Glutamatergic neuron (in vitro differentiated cells): Measurements from ENCODE around the gene LMBR1L. TPM values are rescaled to one million over a fixed set of nuclear protein-coding genes. Genes with fewer than 3 reads are reported as not detected.

ENCODE experiments used
- DNase-seq: peaks from one replicate; pipeline ENCODE4 v3.0.0; 2022
- H3K27ac Mint-ChIP-seq: one replicate; pipeline ENCODE4 v1.8.0; 2020; ENCODE audit warnings: mild to moderate bottlenecking, mixed read lengths, inconsistent platforms; ENCODE audit not compliant: unreplicated experiment
- H3K27me3 Mint-ChIP-seq: one replicate; pipeline ENCODE4 v1.8.0; 2020; ENCODE audit warnings: mild to moderate bottlenecking, moderate library complexity, mixed read lengths, inconsistent platforms; ENCODE audit not compliant: unreplicated experiment
- H3K36me3 Mint-ChIP-seq: one replicate; pipeline ENCODE4 v1.8.0; 2020; ENCODE audit warnings: mild to moderate bottlenecking, mixed read lengths, inconsistent platforms; ENCODE audit not compliant: unreplicated experiment
- H3K4me1 Mint-ChIP-seq: one replicate; pipeline ENCODE4 v1.8.0; 2020; ENCODE audit warnings: mild to moderate bottlenecking, low read depth, mixed read lengths, inconsistent platforms; ENCODE audit not compliant: unreplicated experiment
- H3K4me3 Mint-ChIP-seq: one replicate; pipeline ENCODE4 v1.8.0; 2020; ENCODE audit warnings: mild to moderate bottlenecking, mixed read lengths, inconsistent platforms; ENCODE audit not compliant: unreplicated experiment
- H3K9me3 Mint-ChIP-seq: one replicate; pipeline ENCODE4 v1.8.0; 2020; ENCODE audit warnings: mild to moderate bottlenecking, moderate library complexity, mixed read lengths, inconsistent platforms; ENCODE audit not compliant: unreplicated experiment
- CTCF ChIP-seq: fragments of 200-600 bp; sonication (generic); IDR thresholded peaks from one replicate; pipeline ENCODE4 v1.5.0; 2021; ENCODE audit not compliant: partially characterized antibody, unreplicated experiment
- total RNA-seq: library from RNA; stranded (reverse); fragmentation: NEBNext Ultra II Directional; extraction: Animal tissue kit (Norgen Biotek cat#: 25700); gene quantifications from one replicate; pipeline ENCODE4 v1.2.1, GENCODE V29; 2021; ENCODE audit not compliant: unreplicated experiment

LMBR1L gene
- total RNA-seq, 1 donor from 2014 or later: 371 TPM

DNA sequence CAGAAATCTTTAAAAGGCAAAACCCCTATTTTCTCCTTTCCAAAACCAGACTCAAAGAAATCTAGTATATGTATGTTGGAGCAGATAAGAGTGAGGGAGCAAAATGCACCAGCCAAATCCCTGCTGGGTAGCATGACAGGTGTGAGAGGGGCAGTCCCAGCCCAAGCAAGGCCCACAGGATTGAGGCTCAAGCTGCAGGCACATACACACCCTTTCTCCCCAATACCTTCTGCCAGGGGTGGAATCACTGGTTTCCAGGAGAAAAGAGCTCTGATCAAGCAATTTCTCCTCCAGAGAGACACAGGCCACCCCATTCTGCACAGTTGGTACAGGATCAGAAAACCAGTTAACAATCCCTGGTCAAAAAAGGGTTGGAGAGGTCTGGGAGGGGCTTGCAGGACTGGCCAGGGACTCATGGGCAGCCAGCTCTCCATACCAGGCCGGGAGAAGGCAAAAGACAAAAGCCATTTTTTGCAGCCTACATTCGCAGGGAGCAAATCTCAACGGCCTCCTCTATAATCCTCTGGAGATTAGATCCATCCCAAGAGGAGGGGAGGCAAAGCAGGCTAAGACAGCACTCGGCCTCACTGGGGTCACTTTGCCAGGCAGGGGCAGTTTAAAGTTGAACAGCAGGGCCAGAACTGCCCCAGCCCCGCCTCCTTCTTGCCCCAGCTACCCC is 52.1 kb downstream of the LMBR1L start:
- TF ChIP-seq CTCF: no peak
- H3K4me1 Mint-ChIP-seq: peaks cover 28% of the 10 kb centered on the region
- H3K9me3 Mint-ChIP-seq: peaks cover 11% of the 10 kb centered on the region
- DNase-seq: no peak
- peak overlapping the region; percentile 98 for H3K4me3 Mint-ChIP-seq
- peaks cover 16% of the 10 kb centered on the region for H3K27me3 Mint-ChIP-seq
- peak overlapping the region; percentile 93 for H3K27ac Mint-ChIP-seq
- H3K36me3 Mint-ChIP-seq: no peaks in the 10 kb centered on the region

DNA sequence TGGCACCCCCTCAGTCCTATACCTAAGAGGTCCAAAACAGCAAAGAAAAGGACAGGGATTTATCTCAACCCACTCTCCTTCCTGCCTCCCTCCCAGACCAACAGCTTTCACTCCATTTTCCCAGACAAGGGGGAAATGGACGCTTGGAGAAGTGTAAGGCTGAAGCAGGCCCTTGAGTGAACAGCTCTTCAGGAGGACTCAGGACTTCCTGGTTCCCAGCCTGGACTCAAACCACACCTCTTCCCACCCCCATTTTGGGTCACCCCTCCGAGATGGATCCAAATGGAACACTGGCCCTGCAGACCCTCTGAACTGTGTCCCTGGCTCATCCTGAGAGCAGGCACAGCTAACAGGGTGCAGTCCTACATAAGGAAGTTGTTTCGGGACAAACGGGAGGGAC is 52.8 kb downstream of the LMBR1L start:
- DNase-seq: no peak
- peaks cover 28% of the 10 kb centered on the region for H3K4me1 Mint-ChIP-seq

GRCh38 chr12:49055978-49056754 is 54.5 kb downstream of the LMBR1L start:
- Mint-ChIP-seq H3K4me1 (peaks cover 25% of the 10 kb centered on the region), H3K36me3 (peaks cover 5% of the 10 kb centered on the region), H3K9me3 (peaks cover 13% of the 10 kb centered on the region), H3K4me3 (peak overlapping the region; percentile 98), H3K27ac (peak overlapping the region; percentile 37), H3K27me3 (peaks cover 12% of the 10 kb centered on the region)
- no peak for TF ChIP-seq CTCF
- peak; percentile 42 for DNase-seq

More for the DNA sequence above, 52.8 kb downstream of the LMBR1L start:
- Mint-ChIP-seq H3K27ac (peak overlapping the region; percentile 93), H3K36me3 (no peaks in the 10 kb centered on the region), H3K9me3 (peaks cover 11% of the 10 kb centered on the region), H3K4me3 (peak overlapping the region; percentile 98), H3K27me3 (peaks cover 16% of the 10 kb centered on the region)
- TF ChIP-seq CTCF: no peak

- DNase-seq: no peak
- Mint-ChIP-seq H3K9me3 (peaks cover 11% of the 10 kb centered on the region), H3K4me1 (peaks cover 23% of the 10 kb centered on the region), H3K4me3 (no peak overlapping the region), H3K27me3 (peaks cover 10% of the 10 kb centered on the region), H3K36me3 (peaks cover 5% of the 10 kb centered on the region), H3K27ac (peak overlapping the region; percentile 23)
- no peak for TF ChIP-seq CTCF
Measured at GRCh38 chr12:49055092-49055491, 55.6 kb downstream of the LMBR1L start.

- TF ChIP-seq CTCF: no peak
- peaks cover 23% of the 10 kb centered on the region for H3K4me1 Mint-ChIP-seq
- H3K36me3 Mint-ChIP-seq: peaks cover 5% of the 10 kb centered on the region
- peaks cover 10% of the 10 kb centered on the region for H3K27me3 Mint-ChIP-seq
- no peak for DNase-seq
- no peak overlapping the region for H3K4me3 Mint-ChIP-seq
- H3K9me3 Mint-ChIP-seq: peaks cover 11% of the 10 kb centered on the region
- H3K27ac Mint-ChIP-seq: peak overlapping the region; percentile 23
Measured at GRCh38 chr12:49054524-49054923, 56.1 kb downstream of the LMBR1L start.
